H9 (cell line): ENCODE measurements around the gene TBC1D22A. TPM values are rescaled to one million over a fixed set of nuclear protein-coding genes. Genes with fewer than 3 reads are reported as not detected.

Experiments used
- DNase-seq: peaks from one replicate; pipeline ENCODE4 v3.0.0-alpha.2; 2017
- H2AFZ ChIP-seq: one replicate; pipeline ENCODE4 v1.6.1; 2013; ENCODE audit warnings: mild to moderate bottlenecking, low read length, control low read depth, moderate library complexity
- H2AK5ac ChIP-seq: 2 replicates; pipeline ENCODE4 v1.6.1; 2013; ENCODE audit warnings: low read length, control low read depth, mixed read lengths; ENCODE audit not compliant: insufficient read length
- H2BK120ac ChIP-seq: one replicate; pipeline ENCODE4 v1.6.1; 2013; ENCODE audit warnings: low read depth, mild to moderate bottlenecking, low read length, control low read depth, inconsistent platforms; ENCODE audit not compliant: poor library complexity, severe bottlenecking
- H2BK12ac ChIP-seq: 2 replicates; pipeline ENCODE4 v1.6.1; 2013; ENCODE audit warnings: low read length, control low read depth, mixed read lengths, low read depth; ENCODE audit not compliant: insufficient read length
- H2BK15ac ChIP-seq: 2 replicates; pipeline ENCODE4 v1.6.1; 2013; ENCODE audit warnings: low read depth, low read length, control low read depth
- H2BK20ac ChIP-seq: one replicate; pipeline ENCODE4 v1.6.1; 2013; ENCODE audit warnings: low read depth, mild to moderate bottlenecking, low read length, control low read depth, inconsistent platforms; ENCODE audit not compliant: poor library complexity, severe bottlenecking
- H2BK5ac ChIP-seq: 2 replicates; pipeline ENCODE4 v1.6.1; 2013; ENCODE audit warnings: low read length, control low read depth, mixed read lengths; ENCODE audit not compliant: insufficient read length
- H3K14ac ChIP-seq: 2 replicates; pipeline ENCODE4 v1.6.1; 2013; ENCODE audit warnings: low read length, control low read depth; ENCODE audit not compliant: insufficient read depth
- H3K18ac ChIP-seq: 2 replicates; pipeline ENCODE4 v1.6.1; 2013; ENCODE audit warnings: low read depth, mild to moderate bottlenecking, mixed read lengths, low read length, control low read depth; ENCODE audit not compliant: insufficient read length
- H3K23ac ChIP-seq: 2 replicates; pipeline ENCODE4 v1.6.1; 2013; ENCODE audit warnings: low read length, control low read depth, mixed read lengths, low read depth; ENCODE audit not compliant: insufficient read length
- H3K23me2 ChIP-seq: 2 replicates; pipeline ENCODE4 v1.6.1; 2013; ENCODE audit warnings: low read depth, mild to moderate bottlenecking, mixed read lengths, low read length, control low read depth; ENCODE audit not compliant: insufficient read length, poor library complexity, severe bottlenecking
- H3K27ac ChIP-seq: 2 replicates; pipeline ENCODE4 v1.5.1; 2013; ENCODE audit warnings: low read length, control low read depth, mixed read lengths, low read depth; ENCODE audit not compliant: insufficient read length
- H3K27me3 ChIP-seq: 2 replicates; pipeline ENCODE4 v1.6.1; 2013; ENCODE audit warnings: low read length, control low read depth, inconsistent platforms; ENCODE audit not compliant: insufficient read depth
- H3K4ac ChIP-seq: 2 replicates; pipeline ENCODE4 v1.6.1; 2013; ENCODE audit warnings: low read depth, mild to moderate bottlenecking, control low read depth, inconsistent platforms, low read length, moderate library complexity
- H3K4me1 ChIP-seq: 2 replicates; pipeline ENCODE4 v1.6.1; 2013; ENCODE audit warnings: low read length, control low read depth, inconsistent platforms; ENCODE audit not compliant: insufficient read depth
- H3K4me2 ChIP-seq: 2 replicates; pipeline ENCODE4 v1.6.1; 2013; ENCODE audit warnings: low read length, control low read depth, mixed read lengths; ENCODE audit not compliant: insufficient read length, insufficient read depth
- H3K56ac ChIP-seq: 2 replicates; pipeline ENCODE4 v1.6.1; 2013; ENCODE audit warnings: low read depth, mild to moderate bottlenecking, mixed read lengths, low read length, control low read depth; ENCODE audit not compliant: insufficient read length
- H3K79me1 ChIP-seq: 2 replicates; pipeline ENCODE4 v1.6.1; 2013; ENCODE audit warnings: low read depth, mild to moderate bottlenecking, moderate library complexity, low read length, control low read depth, inconsistent platforms; ENCODE audit not compliant: insufficient read depth, poor library complexity, severe bottlenecking
- H3K79me2 ChIP-seq: 2 replicates; pipeline ENCODE4 v1.6.1; 2013; ENCODE audit warnings: low read length, control low read depth, inconsistent platforms; ENCODE audit not compliant: insufficient read depth
- H3K9ac ChIP-seq: 2 replicates; pipeline ENCODE4 v1.6.1; 2013; ENCODE audit warnings: low read length, control low read depth, mixed read lengths; ENCODE audit not compliant: insufficient read length; ENCODE audit errors: extremely low read depth
- H3K9me3 ChIP-seq: one replicate; pipeline ENCODE4 v1.6.1; 2013; ENCODE audit warnings: low read depth, low read length, inconsistent platforms; ENCODE audit not compliant: control insufficient read depth
- H3T11ph ChIP-seq: one replicate; pipeline ENCODE4 v1.6.1; 2013; ENCODE audit warnings: mild to moderate bottlenecking, low read length, control low read depth, inconsistent platforms
- H4K20me1 ChIP-seq: one replicate; pipeline ENCODE4 v1.6.1; 2013; ENCODE audit not compliant: control insufficient read depth, insufficient read length, insufficient read depth
- H4K5ac ChIP-seq: 2 replicates; pipeline ENCODE4 v1.6.1; 2013; ENCODE audit warnings: low read depth, mild to moderate bottlenecking, mixed read lengths, low read length, control low read depth; ENCODE audit not compliant: insufficient read length
- H4K8ac ChIP-seq: replicated peaks from 2 replicates; pipeline ENCODE4 v1.6.1; 2013; ENCODE audit warnings: low read length, control low read depth, mixed read lengths, low read depth; ENCODE audit not compliant: insufficient read length
- H4K91ac ChIP-seq: 2 replicates; pipeline ENCODE4 v1.6.1; 2013; ENCODE audit warnings: low read depth, mild to moderate bottlenecking, moderate library complexity, mixed read lengths, low read length, control low read depth; ENCODE audit not compliant: insufficient read length
- H3K27ac Mint-ChIP-seq, 3 experiments: 2 replicates in 2 of 3; 3 replicates in 1 of 3; pipeline ENCODE4 v1.8.0; 2020 to 2021; ENCODE audit warnings: mixed read lengths in 3 of 3, mild to moderate bottlenecking in 1 of 3, moderate library complexity in 1 of 3
- H3K27me3 Mint-ChIP-seq: 2 replicates; pipeline ENCODE4 v1.8.0; 2021; ENCODE audit warnings: low read depth, mild to moderate bottlenecking, moderate library complexity, mixed read lengths
- H3K36me3 Mint-ChIP-seq, 3 experiments: 2 replicates in 2 of 3; 3 replicates in 1 of 3; pipeline ENCODE4 v1.8.0; 2020 to 2021; ENCODE audit warnings: low read depth in 3 of 3, mixed read lengths in 3 of 3; ENCODE audit not compliant: insufficient read depth in 1 of 3
- H3K4me1 Mint-ChIP-seq, 2 experiments: 2 replicates each; pipeline ENCODE4 v1.8.0; 2020; ENCODE audit warnings: mixed read lengths in 2 of 2
- H3K4me3 Mint-ChIP-seq, 2 experiments: 2 replicates in 1 of 2; 3 replicates in 1 of 2; pipeline ENCODE4 v1.8.0; 2020 to 2021; ENCODE audit warnings: mild to moderate bottlenecking in 2 of 2, mixed read lengths in 2 of 2, moderate library complexity in 1 of 2
- H3K9me3 Mint-ChIP-seq, 2 experiments: 2 replicates in 1 of 2; 3 replicates in 1 of 2; pipeline ENCODE4 v1.8.0; 2020; ENCODE audit warnings: mild to moderate bottlenecking in 2 of 2, mixed read lengths in 2 of 2, moderate library complexity in 1 of 2
- CTCF ChIP-seq: fragments of 200-600 bp; sonication (generic); conservative IDR thresholded peaks from 3 replicates; pipeline ENCODE4 v1.8.0; 2021; ENCODE audit warnings: antibody characterized with exemption, mild to moderate bottlenecking
- WGBS: extraction: QIAGEN DNeasy Blood & Tissue Kit; methylation state at CpG from one replicate; pipeline ENCODE4 v1.1.7; 2013; ENCODE audit warnings: missing lambda C conversion rate, low lambda C conversion rate, mixed read lengths; ENCODE audit not compliant: insufficient read length; ENCODE audit errors: extremely low coverage; 5-methylcytosine and 5-hydroxymethylcytosine counted together
- total RNA-seq: library from RNA; stranded (reverse); gene quantifications from 2 replicates; pipeline ENCODE4 v1.2.1, GENCODE V29; 2021

Gene TBC1D22A
- total RNA-seq, 1 experiment from 2014 or later: 20.8 TPM

DNA sequence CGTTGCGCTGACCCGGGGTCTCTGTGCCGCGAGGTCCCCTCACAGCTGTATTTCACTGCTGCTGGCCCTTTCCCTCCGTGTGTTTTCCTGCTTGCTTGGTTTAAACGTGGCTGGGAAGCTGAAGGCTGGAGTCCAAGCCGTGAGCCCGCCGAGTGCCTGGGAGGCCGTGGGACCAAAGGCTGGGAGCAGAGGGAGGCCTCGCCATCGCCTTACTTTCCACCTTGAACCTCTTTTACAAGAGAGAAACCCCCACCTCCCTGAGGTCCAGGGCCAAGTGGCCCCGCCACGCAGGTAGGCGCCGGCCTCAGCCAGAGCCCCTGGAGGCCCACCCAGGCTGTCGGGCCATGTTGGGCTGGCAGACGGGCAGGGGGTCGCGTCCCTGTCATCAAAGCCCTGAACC, 411.6 kb downstream of the TBC1D22A start:
- H2BK20ac ChIP-seq: no peak overlapping the region
- no peak overlapping the region for H3K23ac ChIP-seq
- Mint-ChIP-seq H3K36me3 (peaks cover 2 to 14% (median 12%) of the 10 kb centered on the region in 3 experiments; a peak in 5 of 7 replicates), H3K27ac (peak overlapping the region in 1 of 3 experiments; percentile 84; a peak in 1 of 7 replicates), H3K27me3 (peaks cover 3% of the 10 kb centered on the region; the same call in 1 of the 2 replicates), H3K4me3 (no peak overlapping the region), H3K4me1 (no peaks in the 10 kb centered on the region), H3K9me3 (peaks cover 3 to 22% of the 10 kb centered on the region in 2 experiments; a peak in 3 of 5 replicates)
- H2BK120ac ChIP-seq: no peak overlapping the region
- peak; percentile 15 for DNase-seq
- no peak overlapping the region for H4K91ac ChIP-seq
- no peaks in the 10 kb centered on the region for H3K9me3 ChIP-seq
- no CpG with 5 or more reads among the region's 21 CpGs for WGBS
- H3T11ph ChIP-seq: no peak overlapping the region
- H4K8ac ChIP-seq: no peak overlapping the region
- no peak overlapping the region for H3K4me2 ChIP-seq
- no peak overlapping the region for H3K9ac ChIP-seq
- no peak overlapping the region for H3K14ac ChIP-seq
- no peak overlapping the region for H3K4ac ChIP-seq
- no peaks in the 10 kb centered on the region for H3K23me2 ChIP-seq
- no peak overlapping the region for H3K56ac ChIP-seq
- H2AFZ ChIP-seq: no peak overlapping the region
- no peak overlapping the region for H2AK5ac ChIP-seq
- H2BK5ac ChIP-seq: no peak overlapping the region
- no peak overlapping the region for H3K27ac ChIP-seq
- H3K18ac ChIP-seq: no peak overlapping the region
- H4K5ac ChIP-seq: no peak overlapping the region
- no peaks in the 10 kb centered on the region for H3K79me2 ChIP-seq
- H2BK15ac ChIP-seq: no peak overlapping the region
- TF ChIP-seq CTCF: no peak
- H3K4me1 ChIP-seq: no peaks in the 10 kb centered on the region
- no peak overlapping the region for H2BK12ac ChIP-seq
- peaks cover 2% of the 10 kb centered on the region for H4K20me1 ChIP-seq
- no peaks in the 10 kb centered on the region for H3K79me1 ChIP-seq
- H3K27me3 ChIP-seq: no peaks in the 10 kb centered on the region
